Caco-2 (cell line): ENCODE data around the gene CRYBG1. TPM values are rescaled to one million over a fixed set of nuclear protein-coding genes. Genes with fewer than 3 reads are reported as not detected.

ENCODE experiments used
- BruUV-seq: library from RNA; stranded (reverse); fragments of 400-500 nt; replicated peaks from 2 replicates; lab custom pipeline; 2021; lab: Mats Ljungman, UMichigan
- CTCF ChIA-PET: fragments of 300-600 bp; sonication (Branson Sonifier 250); formaldehyde crosslinking; loops from one replicate; lab custom pipeline; 2022; ENCODE audit warnings: antibody characterized with exemption; lab: Charles Lee
- POLR2A ChIA-PET: fragments of 300-600 bp; sonication (Branson Sonifier 250); formaldehyde crosslinking; loops from one replicate; lab custom pipeline; 2022; ENCODE audit warnings: antibody characterized with exemption; lab: Charles Lee
- DNase-seq, 2 experiments: peaks; one replicate each; pipeline versions ENCODE4 v3.0.0 to v3.0.0-alpha.2; 2020 to 2022
- H3K27me3 ChIP-seq: replicated peaks from 2 replicates; pipeline ENCODE4 v1.6.0; 2011; ENCODE audit warnings: low read length; ENCODE audit not compliant: control insufficient read depth, insufficient read depth
- H3K36me3 ChIP-seq: 2 replicates; pipeline ENCODE4 v1.5.1; 2011; ENCODE audit warnings: low read length; ENCODE audit not compliant: control insufficient read depth, insufficient read depth
- H3K4me1 ChIP-seq: fragments of 250-450 bp; sonication (Bioruptor Pico); 2 replicates; pipeline ENCODE4 v1.5.1; 2020; ENCODE audit warnings: mild to moderate bottlenecking
- H3K4me3 ChIP-seq: 2 replicates; pipeline ENCODE4 v1.5.1; 2011; ENCODE audit warnings: low read depth, mild to moderate bottlenecking, control low read depth, low read length
- H3K9me3 ChIP-seq: fragments of 250-450 bp; sonication (Bioruptor Pico); 2 replicates; pipeline ENCODE4 v1.5.1; 2020; ENCODE audit warnings: mild to moderate bottlenecking, moderate library complexity
- H3K27ac Mint-ChIP-seq: one replicate; pipeline ENCODE4 v1.8.0; 2022; ENCODE audit warnings: mixed read lengths; ENCODE audit not compliant: unreplicated experiment
- H3K27me3 Mint-ChIP-seq: one replicate; pipeline ENCODE4 v1.8.0; 2022; ENCODE audit warnings: mixed read lengths; ENCODE audit not compliant: insufficient read depth, unreplicated experiment
- H3K36me3 Mint-ChIP-seq: one replicate; pipeline ENCODE4 v1.8.0; 2022; ENCODE audit warnings: mild to moderate bottlenecking, mixed read lengths; ENCODE audit not compliant: insufficient read depth, unreplicated experiment
- H3K4me1 Mint-ChIP-seq: one replicate; pipeline ENCODE4 v1.8.0; 2022; ENCODE audit warnings: low read depth, mixed read lengths; ENCODE audit not compliant: unreplicated experiment
- H3K4me3 Mint-ChIP-seq: one replicate; pipeline ENCODE4 v1.8.0; 2022; ENCODE audit warnings: mild to moderate bottlenecking, moderate library complexity, mixed read lengths; ENCODE audit not compliant: unreplicated experiment
- H3K9me3 Mint-ChIP-seq: one replicate; pipeline ENCODE4 v1.8.0; 2022; ENCODE audit warnings: mixed read lengths; ENCODE audit not compliant: unreplicated experiment
- intact Hi-C: fragments of 100-400 bp; cut with micrococcal nuclease; formaldehyde crosslinking; loops from one replicate; pipeline ENCODE4 v1.10.0; 2022; ENCODE audit not compliant: unreplicated experiment
- total RNA-seq: library from RNA; stranded (reverse); gene quantifications from 2 replicates; pipeline ENCODE4 v1.2.3, GENCODE V29; 2022
- TF ChIP-seq, protein P1 (sequence below), 2 experiments: fragments of 200-600 bp in 1 of 2; IDR thresholded peaks; 1 replicate in 1 of 2; 2 replicates in 1 of 2; pipeline versions ENCODE4 v1.5.1 to v1.8.0; 2011 to 2022; ENCODE audit warnings: antibody characterized with exemption in 1 of 2, control low read depth in 1 of 2, inconsistent platforms in 1 of 2, low read depth in 1 of 2, low read length in 1 of 2, mild to moderate bottlenecking in 1 of 2, moderate library complexity in 1 of 2; ENCODE audit not compliant: insufficient read depth in 1 of 2, severe bottlenecking in 1 of 2, unreplicated experiment in 1 of 2

The CRYBG1 gene
- total RNA-seq, 1 experiment from 2014 or later = 13.2 TPM

DNA sequence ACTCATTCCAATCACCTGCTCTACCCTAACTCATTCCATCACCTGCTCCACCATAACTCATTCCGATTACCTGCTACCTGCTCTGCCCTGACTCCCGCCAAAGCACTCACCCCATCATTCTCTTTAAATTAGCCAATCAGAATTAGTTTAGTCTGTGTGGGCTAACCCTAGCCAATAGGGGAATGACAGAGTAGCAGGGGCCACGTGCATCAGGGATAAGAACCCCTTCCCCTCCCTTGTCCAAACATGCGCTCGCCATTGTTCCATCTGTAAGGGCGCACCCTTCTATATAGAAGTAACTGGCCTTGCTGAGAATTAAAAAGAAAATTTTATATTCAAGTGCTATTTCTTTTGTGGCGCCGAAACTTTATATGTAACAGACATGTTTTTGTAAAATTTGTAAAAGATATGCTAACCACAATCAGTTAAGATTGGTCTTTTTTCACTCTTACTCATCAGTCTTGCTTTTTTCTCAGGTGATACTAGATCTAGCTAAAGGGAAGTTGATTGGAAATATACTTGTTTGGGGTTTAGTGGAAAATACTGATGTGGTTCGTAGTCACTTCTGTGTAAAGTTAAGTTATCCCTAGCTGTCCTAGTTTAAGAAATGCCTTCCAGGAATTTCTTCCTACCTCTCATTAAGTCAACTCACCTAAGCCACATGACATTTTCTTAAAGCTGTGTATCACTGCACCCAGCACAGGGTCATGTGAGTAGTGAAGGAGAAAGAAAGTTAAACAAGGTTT, 252.3 kb downstream of the CRYBG1 start:
- intact Hi-C loops = no loop called here
- no peak overlapping the region for H3K27ac Mint-ChIP-seq
- H3K4me1 Mint-ChIP-seq = no peaks in the 10 kb centered on the region
- Histone ChIP-seq H3K4me1 (0 out of 2 replicates have a peak, but pooled peaks cover 7% of the 10 kb centered on the region), H3K4me3 (no peak overlapping the region), H3K27me3 (no peaks in the 10 kb centered on the region), H3K36me3 (no peaks in the 10 kb centered on the region), H3K9me3 (no peaks in the 10 kb centered on the region)
- BruUV-seq = no TSS peak
- H3K36me3 Mint-ChIP-seq = no peaks in the 10 kb centered on the region
- TF ChIP-seq, protein P1, sequence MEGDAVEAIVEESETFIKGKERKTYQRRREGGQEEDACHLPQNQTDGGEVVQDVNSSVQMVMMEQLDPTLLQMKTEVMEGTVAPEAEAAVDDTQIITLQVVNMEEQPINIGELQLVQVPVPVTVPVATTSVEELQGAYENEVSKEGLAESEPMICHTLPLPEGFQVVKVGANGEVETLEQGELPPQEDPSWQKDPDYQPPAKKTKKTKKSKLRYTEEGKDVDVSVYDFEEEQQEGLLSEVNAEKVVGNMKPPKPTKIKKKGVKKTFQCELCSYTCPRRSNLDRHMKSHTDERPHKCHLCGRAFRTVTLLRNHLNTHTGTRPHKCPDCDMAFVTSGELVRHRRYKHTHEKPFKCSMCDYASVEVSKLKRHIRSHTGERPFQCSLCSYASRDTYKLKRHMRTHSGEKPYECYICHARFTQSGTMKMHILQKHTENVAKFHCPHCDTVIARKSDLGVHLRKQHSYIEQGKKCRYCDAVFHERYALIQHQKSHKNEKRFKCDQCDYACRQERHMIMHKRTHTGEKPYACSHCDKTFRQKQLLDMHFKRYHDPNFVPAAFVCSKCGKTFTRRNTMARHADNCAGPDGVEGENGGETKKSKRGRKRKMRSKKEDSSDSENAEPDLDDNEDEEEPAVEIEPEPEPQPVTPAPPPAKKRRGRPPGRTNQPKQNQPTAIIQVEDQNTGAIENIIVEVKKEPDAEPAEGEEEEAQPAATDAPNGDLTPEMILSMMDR (IDR thresholded peaks at IDR 0.05; ENCODE audit: insufficient read depth in 1 of 2, low read depth in 1 of 2, low read length in 1 of 2, severe bottlenecking in 1 of 2, unreplicated experiment in 1 of 2) = no peak
- H3K9me3 Mint-ChIP-seq = no peaks in the 10 kb centered on the region
- no peaks in the 10 kb centered on the region for H3K27me3 Mint-ChIP-seq
- POLR2A ChIA-PET = interaction anchor here (0.5 kb wide), 1 partner anchor 494 kb away, joined by 3 read pairs; no protein-coding TSS in a partner anchor
- DNase-seq = no peak
- CTCF ChIA-PET = no interaction called here
- H3K4me3 Mint-ChIP-seq = no peak overlapping the region

DNA sequence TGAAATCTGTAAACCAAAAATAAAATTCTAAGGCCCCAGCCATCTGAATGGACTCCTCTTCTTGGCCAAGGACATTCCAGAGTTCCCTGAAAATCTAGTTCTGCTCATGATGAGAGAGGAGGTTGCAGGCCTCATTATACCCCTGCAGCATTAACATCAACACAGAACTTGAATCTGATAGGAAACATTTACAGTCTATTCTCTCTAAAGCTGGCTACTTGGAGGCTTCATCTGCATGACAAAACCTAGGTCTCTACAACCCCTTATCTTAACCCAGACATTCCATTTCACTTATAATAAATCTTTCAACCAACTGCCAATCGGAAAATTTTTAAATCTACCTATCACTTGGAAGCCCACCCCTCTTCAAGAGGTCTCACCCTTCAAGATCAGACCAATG, 253.1 kb downstream of the CRYBG1 start:
- Histone ChIP-seq H3K4me1 (0 out of 2 replicates have a peak, but pooled peaks cover 10% of the 10 kb centered on the region), H3K36me3 (no peaks in the 10 kb centered on the region), H3K9me3 (no peaks in the 10 kb centered on the region), H3K27me3 (no peaks in the 10 kb centered on the region), H3K4me3 (no peak overlapping the region)
- no peak for DNase-seq
- Mint-ChIP-seq H3K4me1 (no peaks in the 10 kb centered on the region), H3K36me3 (no peaks in the 10 kb centered on the region), H3K4me3 (no peak overlapping the region), H3K9me3 (no peaks in the 10 kb centered on the region), H3K27ac (no peak overlapping the region), H3K27me3 (no peaks in the 10 kb centered on the region)
- ChIA-PET CTCF (no interaction called here), POLR2A (no interaction called here)
- BruUV-seq = no TSS peak
- TF ChIP-seq, protein P1 (IDR thresholded peaks at IDR 0.05; ENCODE audit: insufficient read depth in 1 of 2, low read depth in 1 of 2, low read length in 1 of 2, severe bottlenecking in 1 of 2, unreplicated experiment in 1 of 2) = no peak
- intact Hi-C loops = no loop called here

DNA sequence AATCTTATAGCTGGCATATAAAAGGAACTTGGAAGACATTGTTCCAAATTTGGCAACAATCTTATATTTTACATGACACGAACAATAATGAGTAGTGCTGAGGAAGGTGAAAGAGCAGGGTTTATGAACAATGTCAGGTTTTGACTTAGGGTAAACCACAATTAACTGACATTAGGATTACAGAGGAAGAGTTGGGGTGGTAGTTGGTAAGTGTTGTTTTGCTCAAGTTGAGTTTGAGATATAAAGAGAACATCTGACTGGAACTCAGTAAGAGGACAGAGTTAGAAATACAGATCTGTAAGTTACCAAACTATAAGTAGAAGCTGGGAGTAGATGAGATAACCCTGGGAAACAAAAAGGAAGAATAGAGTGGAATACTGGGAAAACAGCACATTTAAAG, 253.6 kb downstream of the CRYBG1 start:
- POLR2A ChIA-PET = no interaction called here
- Histone ChIP-seq H3K4me1 (0 out of 2 replicates have a peak, but pooled peaks cover 10% of the 10 kb centered on the region), H3K36me3 (no peaks in the 10 kb centered on the region), H3K4me3 (no peak overlapping the region), H3K9me3 (no peaks in the 10 kb centered on the region), H3K27me3 (no peaks in the 10 kb centered on the region)
- TF ChIP-seq, protein P1 (IDR thresholded peaks at IDR 0.05; ENCODE audit: insufficient read depth in 1 of 2, low read depth in 1 of 2, low read length in 1 of 2, severe bottlenecking in 1 of 2, unreplicated experiment in 1 of 2) = no peak
- no peak overlapping the region for H3K27ac Mint-ChIP-seq
- H3K36me3 Mint-ChIP-seq = no peaks in the 10 kb centered on the region
- intact Hi-C loops = no loop called here
- no peaks in the 10 kb centered on the region for H3K9me3 Mint-ChIP-seq
- CTCF ChIA-PET = interaction anchor here (1.2 kb wide), 1 partner anchor 365 kb away, joined by 4 read pairs; no protein-coding TSS in a partner anchor
- no peaks in the 10 kb centered on the region for H3K27me3 Mint-ChIP-seq
- DNase-seq = no peak
- no peak overlapping the region for H3K4me3 Mint-ChIP-seq
- H3K4me1 Mint-ChIP-seq = no peaks in the 10 kb centered on the region
- no TSS peak for BruUV-seq
